Vagina (tissue), 2 donors: ENCODE data around the gene FNDC10. TPM values are rescaled to one million over a fixed set of nuclear protein-coding genes. Genes with fewer than 3 reads are reported as not detected.

Experiments used
- DNase-seq, 2 donors: peaks; one replicate each; pipeline ENCODE4 v3.0.0-alpha.2; 2017; ENCODE audit errors: extremely low spot score in 2 of 2
- H3K27ac ChIP-seq: fragments of 200-600 bp; sonication (generic); one replicate; pipeline ENCODE4 v1.5.1; 2019
- H3K27me3 ChIP-seq: fragments of 200-600 bp; sonication (generic); one replicate; pipeline ENCODE4 v1.5.1; 2019
- H3K36me3 ChIP-seq, 2 donors: fragments of 200-600 bp; sonication (generic); one replicate each; pipeline ENCODE4 v1.5.1; 2017 to 2019
- H3K4me1 ChIP-seq: fragments of 200-600 bp; sonication (generic); one replicate; pipeline ENCODE4 v1.5.1; 2019
- H3K4me3 ChIP-seq, 2 donors: fragments of 200-600 bp; sonication (generic); 1 replicate in 1 of 2; 2 replicates in 1 of 2; pipeline ENCODE4 v1.5.1; 2016 to 2019
- H3K9me3 ChIP-seq: fragments of 200-600 bp; sonication (generic); one replicate; pipeline ENCODE4 v1.5.1; 2019
- CTCF ChIP-seq, 3 experiments: fragments of 450-650 bp in 2 of 3; fragments of 200-600 bp in 1 of 3; sonication (generic) in 1 of 3; IDR thresholded peaks; one replicate each; pipeline ENCODE4 v1.5.1; 2017 to 2019; ENCODE audit warnings: antibody characterized with exemption in 3 of 3, mild to moderate bottlenecking in 2 of 3, moderate library complexity in 2 of 3
- POLR2A ChIP-seq, 2 donors: fragments of 450-650 bp; IDR thresholded peaks; one replicate each; pipeline ENCODE4 v1.6.1; 2017; ENCODE audit warnings: antibody characterized with exemption in 2 of 2, mild to moderate bottlenecking in 2 of 2, moderate library complexity in 2 of 2
- POLR2AphosphoS5 ChIP-seq, 2 donors: sonication (generic); formaldehyde crosslinking; IDR thresholded peaks; one replicate each; pipeline ENCODE4 v1.9.0; 2017; ENCODE audit warnings: antibody characterized with exemption in 2 of 2, mild to moderate bottlenecking in 2 of 2, low read depth in 1 of 2; ENCODE audit not compliant: insufficient read depth in 1 of 2
- intact Hi-C: fragments of 100-400 bp; cut with DNase I; formaldehyde crosslinking; loops from one replicate; pipeline ENCODE4 v1.15.1; 2023
- total RNA-seq: library from RNA; depleted of rRNA; stranded (reverse); fragments of >200 nt; gene quantifications from one replicate; pipeline ENCODE4 v1.2.3, GENCODE V29; 2016

FNDC10 gene
- total RNA-seq, 1 donor from 2014 or later = 6.1 TPM

DNA sequence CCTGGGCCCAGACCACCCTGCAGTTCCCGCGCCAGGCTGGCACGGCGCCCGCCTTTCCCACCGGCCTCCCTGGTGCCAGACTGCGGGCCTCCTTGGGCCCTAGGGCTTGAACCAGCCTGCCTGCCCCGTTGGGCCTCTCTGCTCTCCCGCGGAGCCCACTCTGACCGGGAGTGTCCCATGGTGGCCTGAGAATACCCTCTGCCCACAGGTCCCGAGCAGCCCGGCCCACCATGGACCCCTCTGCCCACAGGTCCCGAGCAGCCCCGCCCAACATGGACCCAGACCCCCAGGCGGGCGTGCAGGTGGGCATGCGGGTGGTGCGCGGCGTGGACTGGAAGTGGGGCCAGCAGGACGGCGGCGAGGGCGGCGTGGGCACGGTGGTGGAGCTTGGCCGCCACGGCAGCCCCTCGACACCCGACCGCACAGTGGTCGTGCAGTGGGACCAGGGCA, 23.3 kb upstream of the FNDC10 start:
- no peak for DNase-seq
- H3K27me3 ChIP-seq = no peaks in the 10 kb centered on the region
- H3K36me3 ChIP-seq = peaks cover 0 to under 1% of the 10 kb centered on the region in 2 donors
- intact Hi-C loops = no loop called here
- H3K4me1 ChIP-seq = peaks cover 11% of the 10 kb centered on the region
- H3K27ac ChIP-seq = no peak overlapping the region
- H3K4me3 ChIP-seq = no peak overlapping the region
- H3K9me3 ChIP-seq = no peaks in the 10 kb centered on the region
- TF ChIP-seq POLR2A (IDR thresholded peaks at IDR 0.05) (no peak), CTCF (IDR thresholded peaks at IDR 0.05) (no peak), POLR2AphosphoS5 (IDR thresholded peaks at IDR 0.05; ENCODE audit: insufficient read depth in 1 of 2, low read depth in 1 of 2) (no peak)

- peaks cover 0 to 5% of the 10 kb centered on the region in 2 donors for H3K36me3 ChIP-seq
- intact Hi-C loops = no loop called here
- TF ChIP-seq POLR2A (IDR thresholded peaks at IDR 0.05) = no peak
- no peak for TF ChIP-seq CTCF (IDR thresholded peaks at IDR 0.05)
- TF ChIP-seq POLR2AphosphoS5 (IDR thresholded peaks at IDR 0.05; ENCODE audit: insufficient read depth in 1 of 2, low read depth in 1 of 2) = no peak
- peaks cover 13% of the 10 kb centered on the region for H3K4me1 ChIP-seq
- H3K27ac ChIP-seq = no peak overlapping the region
- no peak overlapping the region for H3K4me3 ChIP-seq
- no peaks in the 10 kb centered on the region for H3K9me3 ChIP-seq
- H3K27me3 ChIP-seq = no peaks in the 10 kb centered on the region
- no peak for DNase-seq
Observed at GRCh38 chr1:1622788-1623094, 22.8 kb upstream of the FNDC10 start.

- peaks cover 0 to 9% of the 10 kb centered on the region in 2 donors for H3K36me3 ChIP-seq
- no peak overlapping the region for H3K27ac ChIP-seq
- intact Hi-C loops = no loop called here
- H3K4me3 ChIP-seq = no peak overlapping the region
- H3K9me3 ChIP-seq = no peaks in the 10 kb centered on the region
- no peak for TF ChIP-seq CTCF (IDR thresholded peaks at IDR 0.05)
- no peak for TF ChIP-seq POLR2AphosphoS5 (IDR thresholded peaks at IDR 0.05; ENCODE audit: insufficient read depth in 1 of 2, low read depth in 1 of 2)
- TF ChIP-seq POLR2A (IDR thresholded peaks at IDR 0.05) = no peak
- H3K27me3 ChIP-seq = no peaks in the 10 kb centered on the region
- DNase-seq = no peak
- peaks cover 18% of the 10 kb centered on the region for H3K4me1 ChIP-seq
Observed at GRCh38 chr1:1622010-1622787, 22.3 kb upstream of the FNDC10 start.

DNA sequence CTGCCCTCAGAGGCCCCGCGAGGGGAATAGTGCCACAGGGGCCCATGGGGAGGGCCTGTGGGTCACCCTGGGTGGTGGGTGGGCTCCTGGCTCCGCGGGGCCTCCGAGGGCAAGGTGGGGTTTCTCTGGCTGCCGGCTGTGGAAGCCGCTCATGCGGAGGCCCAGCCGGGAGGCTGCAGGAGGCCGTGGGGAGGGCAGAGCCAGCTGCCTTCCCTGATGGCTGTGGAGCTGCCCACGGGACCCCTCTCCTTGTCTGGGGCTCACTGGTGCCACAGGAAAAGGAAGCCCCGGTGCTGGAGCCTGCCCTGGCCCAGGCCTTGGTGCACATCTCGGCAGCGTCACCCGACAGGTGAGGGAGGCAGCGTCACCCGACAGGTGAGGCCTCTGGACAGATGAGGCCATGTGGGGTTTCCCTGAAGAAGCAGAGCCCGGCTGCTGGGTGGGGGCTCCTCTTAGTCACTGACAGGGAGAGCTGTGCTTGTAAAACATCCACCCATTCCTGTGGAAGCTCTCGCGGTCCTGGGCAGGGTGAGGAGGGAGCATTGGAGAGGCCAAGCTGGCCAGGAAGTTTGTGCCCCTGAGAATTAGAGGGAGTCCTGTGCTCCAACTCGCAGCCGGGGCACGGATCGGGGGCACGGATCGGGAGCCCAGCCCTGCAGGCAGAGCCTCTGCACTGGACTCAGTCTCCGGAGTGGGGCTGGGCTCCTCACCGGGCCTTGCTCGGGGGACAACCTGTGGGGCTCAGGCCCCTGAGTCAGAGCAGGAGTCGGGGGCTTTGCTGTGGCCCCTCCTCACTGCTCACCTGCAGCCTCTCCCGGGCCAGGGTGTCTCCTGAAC, 21.5 kb upstream of the FNDC10 start:
- H3K27ac ChIP-seq = no peak overlapping the region
- no peak for DNase-seq
- no peak for TF ChIP-seq POLR2A (IDR thresholded peaks at IDR 0.05)
- TF ChIP-seq CTCF (IDR thresholded peaks at IDR 0.05) = no peak
- no peak for TF ChIP-seq POLR2AphosphoS5 (IDR thresholded peaks at IDR 0.05; ENCODE audit: insufficient read depth in 1 of 2, low read depth in 1 of 2)

More for the DNA sequence above, 21.5 kb upstream of the FNDC10 start:
- H3K9me3 ChIP-seq = no peaks in the 10 kb centered on the region
- H3K4me1 ChIP-seq = peaks cover 20% of the 10 kb centered on the region
- peaks cover 0 to 9% of the 10 kb centered on the region in 2 donors for H3K36me3 ChIP-seq
- H3K27me3 ChIP-seq = no peaks in the 10 kb centered on the region
- no peak overlapping the region for H3K4me3 ChIP-seq
- intact Hi-C loops = no loop called here
